GM18870 (cell line): ENCODE results near the gene CCDC87.
A peak's percentile ranks its signal among the peaks of the same experiment; 100 is the strongest.
"Not testable (repeated sequence)": the region's sequence is repeated elsewhere in the genome, so short reads cannot be mapped to it uniquely, and the experiment has no call there.

ENCODE experiments used
- ATAC-seq: cut with Tn5 transposase; IDR thresholded peaks from one replicate; pipeline ENCODE4 v1.9.1; 2021; ENCODE audit warnings: moderate library complexity; ENCODE audit not compliant: unreplicated experiment

Gene CCDC87

DNA sequence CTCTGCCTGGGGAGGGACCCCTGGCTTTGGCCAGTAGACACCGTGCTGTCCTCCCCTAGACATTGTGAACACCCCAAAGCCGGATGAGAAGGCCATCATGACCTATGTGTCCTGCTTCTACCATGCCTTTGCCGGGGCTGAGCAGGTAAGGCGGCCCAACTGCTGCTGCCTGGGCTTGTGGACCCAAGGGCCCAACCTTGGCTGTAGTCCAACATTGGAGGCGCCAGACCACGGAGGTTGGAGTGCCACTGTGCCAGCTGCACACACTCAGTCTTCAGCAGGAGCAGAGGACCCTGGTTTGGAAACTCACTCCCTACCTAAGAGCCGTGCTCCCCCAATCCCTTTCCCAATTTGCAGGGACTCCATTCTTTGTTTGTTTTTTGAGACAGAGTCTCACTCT is 36.8 kb downstream of the CCDC87 start:
- no peak for ATAC-seq

DNA sequence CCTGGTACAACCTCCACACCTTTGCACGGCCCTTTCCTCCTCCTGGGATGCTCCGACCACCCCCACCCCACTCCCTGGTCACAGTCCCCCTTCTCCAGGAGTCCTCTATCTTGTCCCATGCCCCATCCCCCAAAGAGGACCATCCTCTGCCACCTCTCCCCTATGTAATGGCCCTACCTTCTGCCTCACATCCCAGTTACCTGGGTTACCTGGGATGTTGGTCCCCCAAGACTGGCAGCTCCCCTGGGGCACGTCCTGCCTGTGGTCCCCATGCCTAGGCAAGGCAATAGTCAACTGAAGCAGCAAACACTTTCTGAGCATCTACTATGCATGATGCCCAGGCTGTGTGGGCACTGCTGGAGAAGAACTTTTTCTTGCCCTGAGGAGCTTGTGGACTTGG is 37.4 kb downstream of the CCDC87 start:
- ATAC-seq, result no peak

DNA sequence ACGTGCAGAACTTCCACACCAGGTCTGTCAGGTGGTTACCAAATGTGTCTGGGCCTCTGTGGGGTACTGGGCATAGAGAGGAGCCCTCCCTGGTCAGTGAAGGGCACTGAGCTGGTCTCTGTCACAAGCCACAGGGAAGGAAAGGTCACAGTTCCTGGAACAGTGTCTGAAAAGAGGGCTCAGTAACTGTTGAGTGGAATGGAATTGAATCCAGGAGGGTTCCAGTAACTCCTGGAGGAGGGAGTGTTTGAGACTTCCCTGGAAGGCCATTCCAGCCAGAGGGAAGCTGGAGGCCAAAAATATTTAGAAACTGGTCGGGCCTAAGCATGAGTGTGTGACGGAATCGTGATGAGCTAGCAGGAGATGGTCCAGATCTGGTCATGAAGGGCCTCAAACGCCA is 38.3 kb downstream of the CCDC87 start:
- no peak for ATAC-seq

DNA sequence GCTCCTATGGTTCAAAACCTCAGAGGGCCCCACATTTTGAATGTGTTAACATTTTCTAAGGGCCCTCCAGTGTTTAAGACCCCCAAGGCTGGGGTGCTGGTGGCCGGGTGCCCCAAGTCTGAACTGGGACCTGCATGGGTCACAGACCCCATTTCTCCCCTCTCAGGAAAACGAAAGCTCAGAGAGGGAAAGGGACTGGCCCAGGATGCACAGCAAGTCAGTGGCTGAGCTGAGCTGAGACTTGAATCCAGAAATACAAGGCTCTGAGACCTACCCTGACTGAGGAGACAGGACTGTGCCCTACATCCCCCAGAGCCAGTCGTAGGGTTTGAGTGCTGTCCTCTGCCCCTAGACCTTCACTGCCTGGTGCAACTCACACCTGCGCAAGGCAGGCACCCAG is 42.0 kb downstream of the CCDC87 start:
- no peak for ATAC-seq

DNA sequence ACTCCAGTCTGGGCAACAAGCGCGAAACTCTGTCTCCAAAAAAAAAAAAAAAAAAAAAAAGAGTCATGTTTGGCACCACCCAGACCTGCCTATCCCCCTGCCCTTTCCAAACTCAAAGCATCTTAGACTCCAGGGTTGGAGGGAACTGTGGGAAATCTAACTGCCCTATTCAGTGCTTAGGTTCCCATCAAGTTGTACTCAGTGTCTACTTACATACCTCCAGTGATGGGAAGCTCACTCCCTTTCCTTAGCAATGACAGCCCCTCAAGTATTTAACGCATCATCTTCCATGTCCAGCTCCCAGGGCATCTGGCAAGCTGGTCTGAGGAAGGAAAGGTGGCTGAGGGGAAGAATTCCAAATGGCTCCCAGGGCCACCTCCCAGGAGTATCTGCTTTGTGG is 43.2 kb downstream of the CCDC87 start:
- no peak for ATAC-seq

DNA sequence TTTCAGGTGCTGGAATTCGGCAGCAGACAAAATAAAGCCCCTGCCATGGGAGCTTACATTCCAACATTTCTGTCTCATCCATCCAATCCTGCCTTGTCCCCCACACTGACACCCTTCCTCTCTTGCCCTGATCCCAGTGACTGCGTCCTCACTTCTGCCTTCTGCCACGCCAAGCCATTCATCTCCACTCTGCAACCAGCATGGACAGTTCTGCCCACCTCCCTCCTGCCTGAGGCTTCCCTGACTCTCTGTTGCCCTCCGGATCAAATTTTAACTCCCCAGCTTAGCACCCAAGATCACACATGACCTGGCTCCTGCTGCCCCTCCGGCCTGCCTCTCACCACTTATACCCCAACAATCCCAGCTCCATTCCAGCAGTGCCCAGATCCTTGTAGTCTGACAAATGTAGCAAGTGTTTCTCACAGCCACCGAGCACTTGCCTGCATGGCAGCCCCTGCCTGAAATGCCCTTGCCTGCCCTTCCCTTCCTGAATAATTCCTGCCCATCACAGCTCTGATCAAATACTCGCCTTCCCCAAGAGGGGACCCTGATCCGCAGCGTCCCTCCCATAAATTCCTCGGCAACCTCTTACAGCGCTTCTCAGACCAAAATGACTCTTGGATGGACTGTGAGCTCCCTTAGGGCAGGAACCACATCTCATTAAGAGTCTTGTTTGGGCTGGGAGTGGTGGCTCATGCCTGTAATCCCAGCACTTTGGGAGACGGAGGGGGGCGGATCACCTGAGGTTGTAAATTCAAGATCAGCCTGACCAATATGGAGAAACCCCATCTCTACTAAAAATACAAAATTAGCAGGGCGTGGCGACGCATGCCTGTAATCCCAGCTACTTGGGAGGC is 43.9 kb downstream of the CCDC87 start:
- no peak for ATAC-seq

DNA sequence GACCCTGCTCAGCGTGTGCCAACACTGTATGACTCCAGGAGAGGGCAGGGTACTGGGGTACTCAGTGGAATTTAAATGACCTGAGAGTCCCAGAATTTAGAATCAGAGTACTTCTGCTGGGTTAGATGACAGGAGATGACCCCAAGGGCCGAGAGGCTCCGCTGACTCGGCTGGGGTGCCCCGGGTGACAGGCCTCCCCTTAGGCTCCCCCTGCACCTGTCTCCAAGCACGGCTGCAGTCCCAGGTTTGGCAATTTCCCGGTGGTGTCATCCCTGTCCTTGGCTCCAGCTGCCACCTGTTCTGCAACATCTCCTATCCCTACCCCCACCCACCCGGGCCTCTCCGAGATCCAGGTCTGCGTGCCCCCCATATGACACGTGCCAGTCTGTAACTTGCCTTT is 44.8 kb downstream of the CCDC87 start:
- ATAC-seq, result no peak

DNA sequence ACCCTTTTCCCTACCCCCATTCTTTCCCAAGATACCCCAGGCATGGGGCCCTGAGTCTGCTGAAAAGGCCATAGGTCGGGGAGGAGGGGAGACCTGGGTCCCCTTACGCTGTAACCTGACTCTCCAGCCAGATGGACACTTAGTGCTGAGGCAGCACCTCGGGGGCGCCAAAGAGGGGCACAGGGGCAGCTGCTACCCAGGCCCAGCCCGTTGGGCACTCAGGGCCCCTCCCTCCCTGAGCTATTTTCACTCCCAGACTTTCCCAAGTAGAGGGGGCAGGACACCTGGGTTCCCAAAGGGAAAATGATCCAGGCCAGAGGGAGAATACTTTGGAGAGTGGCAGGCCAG is 45.2 kb downstream of the CCDC87 start:
- ATAC-seq, result no peak

DNA sequence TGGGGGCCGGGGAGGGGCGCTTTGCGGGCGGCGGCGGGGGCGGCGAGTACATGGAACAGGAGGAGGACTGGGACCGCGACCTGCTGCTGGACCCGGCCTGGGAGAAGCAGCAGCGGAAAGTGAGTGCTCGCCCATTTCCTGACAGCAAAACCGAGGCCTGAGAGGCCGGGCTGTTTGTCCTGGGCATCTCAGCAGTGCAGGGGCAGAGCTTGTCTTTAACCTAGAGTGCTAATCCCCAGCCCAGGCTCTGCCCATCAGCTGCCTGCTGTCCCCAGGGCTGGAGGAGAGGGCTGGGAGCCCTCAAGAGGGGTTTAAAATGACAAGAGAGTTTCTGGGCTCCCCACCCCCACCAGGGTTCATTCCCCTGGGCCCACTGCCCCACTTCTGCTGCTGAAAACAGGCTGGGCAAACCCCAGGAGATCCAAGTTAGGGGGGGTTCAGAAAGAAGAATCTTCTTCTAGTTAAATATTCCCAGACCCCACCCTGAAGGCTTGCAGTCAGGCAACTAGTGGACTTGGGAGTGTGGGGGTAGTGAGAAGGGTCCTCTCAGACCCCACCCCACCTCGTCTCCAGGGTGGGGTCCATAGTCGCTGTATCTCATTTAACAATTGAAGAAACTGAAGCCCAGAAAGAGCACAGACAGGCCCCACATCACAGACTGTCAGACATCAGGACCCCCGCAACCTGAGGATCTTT is 45.7 kb downstream of the CCDC87 start:
- ATAC-seq, result no peak

DNA sequence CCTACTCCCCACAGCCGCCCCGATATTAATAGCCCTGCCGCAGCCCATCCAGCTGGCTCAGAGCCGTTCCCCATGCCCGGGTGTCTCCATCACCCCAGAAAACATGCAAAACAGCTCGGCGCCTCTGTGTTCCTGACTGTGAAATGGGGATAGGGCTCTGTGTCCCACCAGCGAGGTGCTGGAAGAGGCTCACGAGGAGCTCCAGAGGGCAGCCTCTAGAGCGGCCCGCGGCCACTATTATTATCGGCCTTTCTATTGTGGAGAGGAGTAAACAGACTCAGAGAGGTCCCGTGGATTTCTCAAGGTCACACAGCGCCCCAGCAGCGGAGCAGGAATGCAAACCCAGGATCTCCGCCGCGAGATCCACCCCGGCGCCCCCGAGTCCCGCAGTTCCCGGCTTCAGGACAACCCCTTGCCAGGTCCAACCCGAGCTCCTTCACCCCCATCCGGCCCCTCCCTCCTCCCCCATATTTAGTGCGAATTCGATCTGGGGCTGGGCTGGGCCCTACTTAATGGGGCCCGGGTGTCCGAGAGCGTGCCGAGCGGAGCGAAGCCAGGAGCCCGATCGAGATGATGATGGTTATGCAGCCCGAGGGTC is 46.4 kb downstream of the CCDC87 start, which contains the start of gene ACTN3:
TSS of gene ACTN3 (plus strand) at position 536 of the 598 bp plus-strand sequence. CDS start at position 571, 35 bp downstream.
- no peak for ATAC-seq

DNA sequence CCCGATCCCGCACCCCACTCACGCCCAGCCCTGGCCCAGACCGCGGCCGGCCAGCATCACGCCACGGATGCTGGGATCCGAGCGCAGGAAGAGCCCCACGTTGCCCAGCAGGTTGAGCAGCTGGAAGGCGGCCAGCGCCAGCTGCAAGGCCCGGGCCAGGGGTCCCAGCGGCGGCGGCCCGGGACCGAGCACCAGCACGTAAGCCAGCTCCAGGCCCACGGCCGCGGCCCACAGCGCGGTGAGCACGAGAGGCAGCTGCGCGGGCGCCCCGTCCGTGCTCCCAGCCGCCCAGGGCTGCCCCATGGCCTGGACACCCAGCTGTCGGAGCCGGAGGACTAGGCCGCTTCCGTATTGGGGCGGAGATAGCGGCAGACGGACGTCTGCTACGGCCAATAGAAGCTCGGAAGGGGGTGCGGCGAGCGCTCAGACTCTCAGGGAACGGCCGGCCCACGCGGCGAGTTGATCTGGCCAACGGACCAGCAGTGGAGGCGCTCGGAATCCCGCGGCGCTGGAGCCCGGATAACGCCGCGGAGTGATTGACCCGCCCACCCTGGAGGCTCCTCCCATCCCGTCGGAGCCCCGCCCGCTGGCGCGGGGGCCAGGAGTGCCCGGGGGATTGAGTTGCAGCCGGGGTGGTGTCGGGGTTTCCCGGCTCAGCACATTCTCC is 47.0 kb downstream of the CCDC87 start, which contains the start of gene ZDHHC24:
TSS of gene ZDHHC24 (minus strand) at position 348 of the 667 bp plus-strand sequence. CDS start at position 303, 45 bp downstream.
- ATAC-seq, result peak; percentile 75

DNA sequence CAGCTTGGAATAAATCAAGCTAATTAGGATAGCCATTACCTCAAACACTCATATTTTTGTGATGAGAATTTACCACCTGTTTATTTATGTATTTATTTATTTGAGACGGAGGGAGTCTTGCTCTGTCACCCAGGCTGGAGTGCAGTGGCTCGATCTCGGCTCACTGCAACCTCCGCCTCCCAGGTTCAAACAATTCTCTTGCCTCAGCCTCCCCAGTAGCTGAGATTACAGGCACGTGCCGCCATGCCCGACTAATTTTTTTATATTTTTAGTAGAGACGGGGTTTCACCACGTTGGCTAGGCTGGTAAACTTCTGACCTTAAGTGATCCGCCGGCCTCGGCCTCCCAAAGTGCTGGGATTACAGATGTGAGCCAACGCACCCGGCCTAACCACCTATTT is 47.9 kb downstream of the CCDC87 start:
- not testable (repeated sequence) for ATAC-seq

DNA sequence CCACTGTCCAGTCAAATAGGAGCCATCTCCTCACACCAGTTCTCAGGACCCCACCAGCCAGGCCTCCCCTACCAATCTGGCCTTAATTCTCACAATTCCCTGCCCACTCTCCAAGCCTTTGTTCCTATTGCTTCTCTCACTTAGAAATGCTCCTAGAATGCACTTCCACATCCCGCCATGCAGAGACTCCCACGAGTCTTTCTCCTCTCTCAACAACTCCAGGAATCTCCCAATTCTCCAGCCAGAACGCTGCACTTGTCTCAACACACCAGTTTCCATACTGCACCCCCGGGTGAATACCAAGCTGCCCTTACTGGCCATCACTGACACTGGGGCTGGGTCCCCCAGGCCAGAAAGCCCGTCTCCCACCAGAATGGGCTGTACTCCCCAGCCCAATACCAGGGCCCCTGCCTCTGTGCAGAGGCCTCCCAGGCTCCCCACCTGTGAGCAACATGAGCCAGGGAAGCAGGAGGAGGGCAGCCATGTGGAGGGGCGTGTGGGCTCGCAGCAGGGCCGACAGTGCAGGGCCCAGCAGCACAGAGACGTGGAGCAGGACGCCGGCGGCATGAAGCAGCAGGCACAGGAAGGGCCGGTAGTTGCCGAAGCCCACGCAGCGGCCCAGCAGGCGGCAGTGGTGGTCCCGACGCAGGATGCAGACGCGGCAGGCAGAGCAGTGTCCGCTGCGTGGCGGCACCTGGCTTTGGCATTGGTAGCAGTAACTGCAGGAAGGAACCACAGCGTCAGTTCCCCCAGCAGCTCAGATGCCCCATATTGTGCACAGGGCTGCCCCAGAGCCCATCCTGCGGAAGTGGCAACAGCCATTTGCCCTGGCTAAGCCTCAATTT is 49.4 kb downstream of the CCDC87 start:
- ATAC-seq, result no peak

DNA sequence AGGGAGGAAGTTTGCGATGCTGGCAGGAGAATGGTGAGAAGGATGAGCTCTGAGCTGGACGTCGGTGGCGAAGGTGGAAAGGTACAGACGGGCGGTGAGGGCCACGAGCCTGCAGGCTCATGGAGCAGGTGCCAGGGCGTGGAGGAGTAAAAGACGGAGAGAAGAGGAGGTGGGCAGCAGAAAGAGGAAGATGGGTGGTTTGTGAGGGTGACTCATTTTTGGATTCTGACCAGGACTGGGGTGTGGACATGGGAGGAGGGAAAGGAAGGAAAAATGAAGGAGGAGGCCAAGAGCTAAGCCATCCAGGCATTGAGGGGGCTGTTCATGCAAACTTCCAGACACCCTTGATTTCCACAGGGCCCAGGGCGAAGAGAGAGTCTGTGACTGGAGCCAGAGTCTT is 50.5 kb downstream of the CCDC87 start:
- no peak for ATAC-seq

DNA sequence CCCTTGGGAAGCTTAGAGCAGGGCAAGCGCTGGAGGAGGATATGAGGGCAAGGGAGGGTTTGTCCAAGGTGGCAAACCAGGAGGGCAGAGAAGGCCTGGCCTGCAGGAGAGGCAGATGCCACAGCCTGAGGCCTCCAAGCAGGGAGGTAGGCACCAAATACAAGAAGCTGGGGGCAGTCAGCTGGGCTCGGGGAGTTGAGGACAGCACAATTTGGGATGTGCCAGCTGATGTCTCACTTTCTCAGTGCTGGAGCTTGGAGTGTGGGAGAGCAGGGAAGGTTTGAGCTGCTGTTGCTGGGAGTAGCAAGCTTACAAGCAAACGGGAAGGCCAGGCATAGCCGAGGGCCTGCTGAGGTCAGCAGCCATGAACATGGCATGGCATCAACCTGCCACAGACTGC is 51.0 kb downstream of the CCDC87 start:
- no peak for ATAC-seq

DNA sequence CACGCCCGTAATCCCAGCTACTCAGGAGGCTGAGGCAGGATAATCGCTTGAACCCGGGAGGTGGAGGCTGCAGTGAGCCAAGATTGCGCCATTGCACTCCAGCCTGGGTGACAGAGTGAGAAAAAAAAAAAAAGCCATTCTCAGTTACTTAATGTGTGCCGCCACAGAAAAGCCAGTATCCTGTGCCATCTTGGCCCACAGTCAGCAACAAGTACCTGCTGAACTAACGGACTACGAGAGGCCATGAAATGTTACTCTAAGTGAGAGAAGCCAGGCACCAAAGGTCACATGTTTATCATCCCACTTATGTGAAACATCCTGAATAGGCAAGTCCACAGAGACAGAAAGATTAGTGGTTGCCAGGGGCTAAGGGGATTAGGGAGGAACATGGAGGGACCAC is 52.3 kb downstream of the CCDC87 start:
- ATAC-seq, result not testable (repeated sequence)
